OCI-LY1 (cell line): ENCODE data around the gene RNASE1.

ENCODE experiments used
- CTCF ChIP-seq: fragments of 200-600 bp; sonication (generic), shearing (Covaris generic); IDR thresholded peaks from 2 replicates; pipeline ENCODE4 v1.5.1; 2017; ENCODE audit warnings: mild to moderate bottlenecking, antibody characterized with exemption, low read length, moderate library complexity, mixed read lengths
- EZH2 ChIP-seq: fragments of 200-600 bp; sonication (generic), shearing (Covaris generic); IDR thresholded peaks from 2 replicates; pipeline ENCODE4 v1.8.0; 2017; ENCODE audit warnings: borderline replicate concordance, mixed run types, mild to moderate bottlenecking, antibody characterized with exemption, low read length, moderate library complexity, mixed read lengths

- no peak for TF ChIP-seq CTCF
- no peak for TF ChIP-seq EZH2
These were observed 26.7 kb downstream of the RNASE1 start for GRCh38 chr14:20775901-20776300.
